ENCODE measurements around the gene HERPUD2. TPM values are rescaled to one million over a fixed set of nuclear protein-coding genes. Genes with fewer than 3 reads are reported as not detected.

Gene HERPUD2
- total RNA-seq, 1 experiment from 2014 or later, result 11.7 TPM

- Histone ChIP-seq H3K4me3 (ENCODE audit: low read length) (no peak overlapping the region), H3K9me3 (ENCODE audit: low read length) (no peaks in the 10 kb centered on the region), H2AFZ (ENCODE audit: low read length) (no peak overlapping the region), H3K27me3 (ENCODE audit: low read length) (no peaks in the 10 kb centered on the region), H3K36me3 (ENCODE audit: low read depth, low read length) (no peaks in the 10 kb centered on the region), H3K4me2 (ENCODE audit: low read length) (no peak overlapping the region), H3K27ac (ENCODE audit: low read length) (no peak overlapping the region), H3K4me1 (ENCODE audit: insufficient read depth, low read length) (no peaks in the 10 kb centered on the region), H3K79me2 (ENCODE audit: low read length) (no peaks in the 10 kb centered on the region), H3K9ac (ENCODE audit: low read length) (no peak overlapping the region), H3F3A (ENCODE audit: low read length, unreplicated experiment) (no peaks in the 10 kb centered on the region), H3K9me2 (replicated peaks; ENCODE audit: low read length) (no peaks in the 10 kb centered on the region), H4K20me1 (ENCODE audit: low read length) (no peaks in the 10 kb centered on the region)
- CTCF ChIA-PET, result no interaction called here
- DNase-seq, result no peak
- peak; percentile 40; the same call in 1 of the 2 replicates for ATAC-seq
- no peak for TF ChIP-seq EZH2phosphoT487 (IDR thresholded peaks at IDR 0.05; ENCODE audit: borderline replicate concordance, low read length)
- no peak for TF ChIP-seq CTCF (conservative IDR thresholded peaks at IDR 0.05; ENCODE audit: low read depth, low read length)
- no peak for TF ChIP-seq EZH2 (IDR thresholded peaks at IDR 0.05; ENCODE audit: low read length, unreplicated experiment)
- intact Hi-C loops (cut with micrococcal nuclease), result no loop called here
- POLR2A ChIA-PET (ENCODE audit: unreplicated experiment), result no interaction called here
- no TSS peak for BruUV-seq (replicated peaks)
These were observed 32.6 kb upstream of the HERPUD2 start for GRCh38 chr7:35727571-35727970.

DNA sequence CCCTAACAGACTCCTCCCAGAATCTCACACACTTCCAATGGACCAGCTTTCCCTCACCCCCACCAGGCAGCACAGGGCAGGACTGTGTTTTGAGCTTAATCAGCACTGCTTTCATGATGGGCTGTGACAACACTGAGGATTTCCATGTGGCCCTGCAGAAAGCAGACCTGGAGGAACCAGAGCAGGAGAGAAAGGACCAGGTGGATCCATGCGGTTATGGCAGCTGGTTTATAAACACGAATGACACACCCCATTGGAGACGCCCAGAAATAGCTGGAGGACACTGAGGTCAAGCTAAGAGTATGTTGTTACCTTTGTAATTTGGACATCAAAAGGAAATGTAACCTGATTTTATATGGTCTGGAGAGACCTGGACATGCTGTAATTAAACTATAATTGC is 31.7 kb upstream of the HERPUD2 start:
- H4K20me1 ChIP-seq (ENCODE audit: low read length), result no peaks in the 10 kb centered on the region
- intact Hi-C loops (cut with micrococcal nuclease), result no loop called here
- no peaks in the 10 kb centered on the region for H3F3A ChIP-seq (ENCODE audit: low read length, unreplicated experiment)
- DNase-seq, result no peak
- H3K27ac ChIP-seq (ENCODE audit: low read length), result no peak overlapping the region
- no peak for TF ChIP-seq EZH2 (IDR thresholded peaks at IDR 0.05; ENCODE audit: low read length, unreplicated experiment)
- no peak for TF ChIP-seq EZH2phosphoT487 (IDR thresholded peaks at IDR 0.05; ENCODE audit: borderline replicate concordance, low read length)
- CTCF ChIA-PET, result no interaction called here
- no peak overlapping the region for H2AFZ ChIP-seq (ENCODE audit: low read length)
- H3K9me2 ChIP-seq (replicated peaks; ENCODE audit: low read length), result no peaks in the 10 kb centered on the region
- H3K4me2 ChIP-seq (ENCODE audit: low read length), result no peak overlapping the region
- H3K4me1 ChIP-seq (ENCODE audit: insufficient read depth, low read length), result no peaks in the 10 kb centered on the region
- no peak overlapping the region for H3K9ac ChIP-seq (ENCODE audit: low read length)
- no peaks in the 10 kb centered on the region for H3K79me2 ChIP-seq (ENCODE audit: low read length)
- BruUV-seq (replicated peaks), result no TSS peak
- no peaks in the 10 kb centered on the region for H3K9me3 ChIP-seq (ENCODE audit: low read length)
- no peaks in the 10 kb centered on the region for H3K27me3 ChIP-seq (ENCODE audit: low read length)
- no peaks in the 10 kb centered on the region for H3K36me3 ChIP-seq (ENCODE audit: low read depth, low read length)
- POLR2A ChIA-PET (ENCODE audit: unreplicated experiment), result interaction anchor here (0.6 kb wide), 1 partner anchor 17 kb away, joined by 3 read pairs; no protein-coding TSS in a partner anchor
- no peak for ATAC-seq
- no peak overlapping the region for H3K4me3 ChIP-seq (ENCODE audit: low read length)

- Histone ChIP-seq H3F3A (ENCODE audit: low read length, unreplicated experiment) (no peaks in the 10 kb centered on the region), H3K36me3 (ENCODE audit: low read depth, low read length) (no peaks in the 10 kb centered on the region), H4K20me1 (ENCODE audit: low read length) (no peaks in the 10 kb centered on the region), H3K4me1 (ENCODE audit: insufficient read depth, low read length) (no peaks in the 10 kb centered on the region), H3K27ac (ENCODE audit: low read length) (no peak overlapping the region), H3K9me2 (replicated peaks; ENCODE audit: low read length) (no peaks in the 10 kb centered on the region), H3K4me3 (ENCODE audit: low read length) (no peak overlapping the region), H3K9me3 (ENCODE audit: low read length) (no peaks in the 10 kb centered on the region), H3K4me2 (ENCODE audit: low read length) (no peak overlapping the region), H3K9ac (ENCODE audit: low read length) (no peak overlapping the region), H2AFZ (ENCODE audit: low read length) (no peak overlapping the region), H3K79me2 (ENCODE audit: low read length) (no peaks in the 10 kb centered on the region), H3K27me3 (ENCODE audit: low read length) (no peaks in the 10 kb centered on the region)
- CTCF ChIA-PET, result interaction anchor here (0.8 kb wide), 1 partner anchor 16 kb away, joined by 4 read pairs; no protein-coding TSS in a partner anchor
- TF ChIP-seq EZH2phosphoT487 (IDR thresholded peaks at IDR 0.05; ENCODE audit: borderline replicate concordance, low read length) (no peak), EZH2 (IDR thresholded peaks at IDR 0.05; ENCODE audit: low read length, unreplicated experiment) (no peak), CTCF (conservative IDR thresholded peaks at IDR 0.05; ENCODE audit: low read depth, low read length) (no peak)
- DNase-seq, result no peak
- ATAC-seq, result no peak
- BruUV-seq (replicated peaks), result no TSS peak
- POLR2A ChIA-PET (ENCODE audit: unreplicated experiment), result no interaction called here
- intact Hi-C loops (cut with micrococcal nuclease), result no loop called here
These were observed 30.3 kb upstream of the HERPUD2 start for GRCh38 chr7:35725280-35725680.

Measured in PC-3 (cell line).